NT2/D1 (cell line): ENCODE data around the gene EXOC7.

Source experiments
- DNase-seq: peaks from one replicate; pipeline ENCODE4 v3.0.0-alpha.2; 2011; ENCODE audit warnings: low read depth, low spot score
- H3K27me3 ChIP-seq: 2 replicates; pipeline ENCODE4 v1.6.0; 2011; ENCODE audit warnings: mild to moderate bottlenecking; ENCODE audit not compliant: insufficient read length, insufficient read depth
- H3K36me3 ChIP-seq: 2 replicates; pipeline ENCODE4 v1.6.1; 2011; ENCODE audit warnings: mild to moderate bottlenecking, low read length, mixed read lengths; ENCODE audit not compliant: insufficient read depth, insufficient read length
- H3K4me1 ChIP-seq: 2 replicates; pipeline ENCODE4 v1.5.1; 2011; ENCODE audit not compliant: insufficient read depth, insufficient read length
- H3K4me3 ChIP-seq: 2 replicates; pipeline ENCODE4 v1.5.1; 2011; ENCODE audit warnings: low read depth; ENCODE audit not compliant: insufficient read length
- H3K9ac ChIP-seq: 2 replicates; pipeline ENCODE4 v1.6.0; 2011; ENCODE audit warnings: low read depth; ENCODE audit not compliant: insufficient read length
- H3K9me3 ChIP-seq: 2 replicates; pipeline ENCODE4 v1.5.1; 2011; ENCODE audit warnings: mild to moderate bottlenecking, low read length; ENCODE audit not compliant: insufficient read depth
- SUZ12 ChIP-seq: IDR thresholded peaks from 2 replicates; pipeline ENCODE4 v1.6.1; 2011; ENCODE audit not compliant: insufficient read length, insufficient read depth; ENCODE audit errors: extremely low read depth
- YY1 ChIP-seq: IDR thresholded peaks from 2 replicates; pipeline ENCODE4 v1.6.1; 2011; ENCODE audit not compliant: insufficient read length, insufficient read depth
- ZNF274 ChIP-seq: IDR thresholded peaks from 2 replicates; pipeline ENCODE4 v1.6.1; 2011; ENCODE audit warnings: mild to moderate bottlenecking, low read depth, low read length

EXOC7 gene

GRCh38 chr17:76076765-76077583 is 26.6 kb downstream of the EXOC7 start:
- Histone ChIP-seq H3K4me1 (peaks cover 39% of the 10 kb centered on the region), H3K4me3 (no peak overlapping the region), H3K36me3 (peaks cover 7% of the 10 kb centered on the region), H3K9me3 (no peaks in the 10 kb centered on the region), H3K9ac (no peak overlapping the region), H3K27me3 (peaks cover 46% of the 10 kb centered on the region)
- TF ChIP-seq YY1, result no peak
- no peak for TF ChIP-seq SUZ12
- TF ChIP-seq ZNF274, result no peak
- DNase-seq, result no peak

- peaks cover 39% of the 10 kb centered on the region for H3K4me1 ChIP-seq
- H3K36me3 ChIP-seq, result no peaks in the 10 kb centered on the region
- no peak overlapping the region for H3K4me3 ChIP-seq
- TF ChIP-seq ZNF274, result no peak
- no peak for TF ChIP-seq SUZ12
- no peak for TF ChIP-seq YY1
- DNase-seq, result no peak
- H3K9me3 ChIP-seq, result no peaks in the 10 kb centered on the region
- peaks cover 46% of the 10 kb centered on the region for H3K27me3 ChIP-seq
- no peak overlapping the region for H3K9ac ChIP-seq
These were observed 27.3 kb downstream of the EXOC7 start for GRCh38 chr17:76076146-76076764.

GRCh38 chr17:76075364-76076145 is 28.0 kb downstream of the EXOC7 start:
- no peak for DNase-seq
- H3K9me3 ChIP-seq, result no peaks in the 10 kb centered on the region
- peaks cover 46% of the 10 kb centered on the region for H3K27me3 ChIP-seq
- H3K9ac ChIP-seq, result peak overlapping the region; percentile 77
- no peak for TF ChIP-seq SUZ12
- no peak for TF ChIP-seq ZNF274
- no peak for TF ChIP-seq YY1
- no peaks in the 10 kb centered on the region for H3K36me3 ChIP-seq
- peak overlapping the region; percentile 59 for H3K4me3 ChIP-seq
- H3K4me1 ChIP-seq, result peaks cover 38% of the 10 kb centered on the region

- peak within 1 kb of the TSS; percentile 59 for H3K4me3 ChIP-seq
- TF ChIP-seq SUZ12 (no peak), ZNF274 (no peak)
- peaks cover 29% of the 10 kb centered on the region for H3K4me1 ChIP-seq
- H3K36me3 ChIP-seq, result peaks cover 9% of the 10 kb centered on the region
- peaks cover 46% of the 10 kb centered on the region for H3K27me3 ChIP-seq
- no peaks in the 10 kb centered on the region for H3K9me3 ChIP-seq
- DNase-seq, result no peak
- peak within 1 kb of the TSS; percentile 77 for H3K9ac ChIP-seq
These were observed 28.9 kb downstream of the EXOC7 start, which contains the start of gene GALR2 for GRCh38 chr17:76074390-76075363. GALR2 (plus strand) TSS chr17:76074781; CDS start chr17:76074884, 103 bp downstream.

GRCh38 chr17:76072148-76072858 is 31.3 kb downstream of the EXOC7 start, which contains the start of gene SRP68:
SRP68 (minus strand) TSS chr17:76072517; CDS start chr17:76072491, 26 bp downstream.
- H3K4me3 ChIP-seq, result peak within 1 kb of the TSS; percentile 85
- H3K27me3 ChIP-seq, result peaks cover 45% of the 10 kb centered on the region
- no peaks in the 10 kb centered on the region for H3K9me3 ChIP-seq
- TF ChIP-seq ZNF274 (no peak), YY1 (peak; percentile 80), SUZ12 (no peak)
- H3K9ac ChIP-seq, result peak within 1 kb of the TSS; percentile 90
- peaks cover 16% of the 10 kb centered on the region for H3K4me1 ChIP-seq
- DNase-seq, result peak; percentile 87
- peaks cover 23% of the 10 kb centered on the region for H3K36me3 ChIP-seq
